Measurements from ENCODE around the gene GNPTG. TPM values are rescaled to one million over a fixed set of nuclear protein-coding genes. Genes with fewer than 3 reads are reported as not detected.

GNPTG gene
- total RNA-seq, 1 donor from 2014 or later: 60.7 TPM

GRCh38 chr16:1372292-1372950 is 20.7 kb downstream of the GNPTG start:
- H3K4me1 Mint-ChIP-seq (ENCODE audit: low read depth): no peaks in the 10 kb centered on the region
- no peaks in the 10 kb centered on the region for H3K36me3 Mint-ChIP-seq (ENCODE audit: low read depth)
- no peak for DNase-seq (ENCODE audit: low spot score)
- TF ChIP-seq CTCF (IDR thresholded peaks at IDR 0.05): no peak
- no peak overlapping the region for H3K4me3 Mint-ChIP-seq (ENCODE audit: unreplicated experiment)
- H3K27me3 Mint-ChIP-seq (ENCODE audit: low read depth): no peaks in the 10 kb centered on the region
- H3K27ac Mint-ChIP-seq (ENCODE audit: unreplicated experiment): no peak overlapping the region
- H3K9me3 Mint-ChIP-seq (ENCODE audit: low read depth): no peaks in the 10 kb centered on the region

DNA sequence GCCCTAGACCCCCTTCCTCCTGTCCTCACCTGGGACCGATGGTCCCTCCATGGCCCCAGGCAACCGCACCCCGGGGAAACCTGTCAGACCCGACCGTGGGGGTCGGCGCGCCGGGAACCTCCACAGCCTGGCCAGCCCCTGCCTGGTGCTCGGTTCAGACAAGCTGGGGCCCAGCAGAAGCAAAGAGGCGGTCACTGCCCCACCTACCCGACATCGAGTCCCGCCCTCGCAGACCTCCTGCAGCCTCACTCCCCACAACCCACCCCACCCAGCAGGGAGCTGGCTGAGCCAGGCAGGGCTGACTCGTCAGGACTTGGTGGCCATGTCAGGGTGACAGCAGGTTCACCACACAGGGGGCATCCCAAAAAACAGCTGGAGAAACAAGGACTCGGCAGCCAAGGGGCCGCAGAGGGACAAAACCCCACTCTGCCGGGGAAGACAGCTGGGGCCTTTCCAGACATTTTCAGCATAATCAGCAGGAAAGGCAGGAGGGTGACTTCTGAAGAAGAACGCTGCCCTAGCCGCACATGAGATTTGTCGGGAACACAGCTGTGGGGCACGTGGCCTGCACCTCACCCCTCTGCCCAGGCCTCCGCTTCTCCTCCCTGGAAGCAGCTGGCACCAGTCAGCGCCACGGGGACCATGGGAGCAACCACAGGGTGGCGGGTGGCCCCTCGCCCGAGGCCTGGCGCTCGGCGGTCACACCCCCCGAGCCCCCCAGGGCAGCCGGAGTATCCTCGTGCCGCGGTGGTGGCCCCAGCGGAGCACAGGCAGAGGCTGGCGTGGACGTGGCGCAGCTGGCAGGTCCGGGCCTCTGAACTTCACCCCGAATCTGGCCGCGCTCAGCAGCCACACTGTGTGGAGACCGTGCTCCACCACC is 22.9 kb downstream of the GNPTG start:
- H3K36me3 Mint-ChIP-seq (ENCODE audit: low read depth): no peaks in the 10 kb centered on the region
- H3K27ac Mint-ChIP-seq (ENCODE audit: unreplicated experiment): no peak overlapping the region
- peaks cover 14% of the 10 kb centered on the region for H3K4me1 Mint-ChIP-seq (ENCODE audit: low read depth)
- H3K27me3 Mint-ChIP-seq (ENCODE audit: low read depth): no peaks in the 10 kb centered on the region
- no peaks in the 10 kb centered on the region for H3K9me3 Mint-ChIP-seq (ENCODE audit: low read depth)
- no peak for TF ChIP-seq CTCF (IDR thresholded peaks at IDR 0.05)
- no peak overlapping the region for H3K4me3 Mint-ChIP-seq (ENCODE audit: unreplicated experiment)
- peak; percentile 91 for DNase-seq (ENCODE audit: low spot score)

DNA sequence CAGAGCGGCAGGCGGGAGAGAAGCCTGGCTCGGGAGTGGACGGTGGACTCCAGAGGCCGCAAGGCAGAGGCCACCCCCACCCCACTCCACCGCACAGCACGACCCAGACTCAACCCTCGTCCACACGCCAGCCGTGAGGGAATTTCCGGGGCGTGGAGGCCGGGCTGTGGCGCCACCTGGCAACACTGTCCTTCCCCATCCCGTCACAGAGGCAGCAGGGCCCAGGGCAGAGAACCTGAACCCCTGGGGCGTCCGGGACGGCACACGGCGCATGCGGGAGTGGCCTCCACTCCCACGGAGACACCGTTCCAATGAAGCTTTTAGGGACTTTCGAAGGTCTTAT is 23.5 kb downstream of the GNPTG start:
- no peak for TF ChIP-seq CTCF (IDR thresholded peaks at IDR 0.05)
- H3K27me3 Mint-ChIP-seq (ENCODE audit: low read depth): no peaks in the 10 kb centered on the region
- no peak for DNase-seq (ENCODE audit: low spot score)
- no peak overlapping the region for H3K27ac Mint-ChIP-seq (ENCODE audit: unreplicated experiment)
- H3K4me3 Mint-ChIP-seq (ENCODE audit: unreplicated experiment): no peak overlapping the region
- no peaks in the 10 kb centered on the region for H3K36me3 Mint-ChIP-seq (ENCODE audit: low read depth)
- no peaks in the 10 kb centered on the region for H3K9me3 Mint-ChIP-seq (ENCODE audit: low read depth)
- H3K4me1 Mint-ChIP-seq (ENCODE audit: low read depth): peaks cover 19% of the 10 kb centered on the region

- Mint-ChIP-seq H3K27ac (ENCODE audit: unreplicated experiment) (no peak overlapping the region), H3K9me3 (ENCODE audit: low read depth) (no peaks in the 10 kb centered on the region), H3K4me1 (ENCODE audit: low read depth) (peaks cover 19% of the 10 kb centered on the region), H3K27me3 (ENCODE audit: low read depth) (no peaks in the 10 kb centered on the region), H3K36me3 (ENCODE audit: low read depth) (no peaks in the 10 kb centered on the region), H3K4me3 (ENCODE audit: unreplicated experiment) (no peak overlapping the region)
- DNase-seq (ENCODE audit: low spot score): no peak
- TF ChIP-seq CTCF (IDR thresholded peaks at IDR 0.05): no peak
These were observed 24.1 kb downstream of the GNPTG start for GRCh38 chr16:1375741-1376410.

- no peaks in the 10 kb centered on the region for H3K36me3 Mint-ChIP-seq (ENCODE audit: low read depth)
- H3K4me3 Mint-ChIP-seq (ENCODE audit: unreplicated experiment): no peak overlapping the region
- no peaks in the 10 kb centered on the region for H3K27me3 Mint-ChIP-seq (ENCODE audit: low read depth)
- DNase-seq (ENCODE audit: low spot score): no peak
- no peak overlapping the region for H3K27ac Mint-ChIP-seq (ENCODE audit: unreplicated experiment)
- peaks cover 19% of the 10 kb centered on the region for H3K4me1 Mint-ChIP-seq (ENCODE audit: low read depth)
- H3K9me3 Mint-ChIP-seq (ENCODE audit: low read depth): no peaks in the 10 kb centered on the region
- TF ChIP-seq CTCF (IDR thresholded peaks at IDR 0.05): no peak
These were observed 25.8 kb downstream of the GNPTG start for GRCh38 chr16:1377406-1378010.
